Mucosa of descending colon (tissue), 3 donors: ENCODE results near the gene GDPD2. TPM values are rescaled to one million over a fixed set of nuclear protein-coding genes. Genes with fewer than 3 reads are reported as not detected.
A peak's percentile ranks its signal among the peaks of the same experiment; 100 is the strongest.

ENCODE experiments used
- ATAC-seq: fragments of 200-7000 bp; cut with Tn5 transposase; one replicate; pipeline ENCODE4 v1.9.1; 2020; ENCODE audit warnings: mild to moderate bottlenecking, moderate library complexity
- DNase-seq, 3 donors: peaks; one replicate each; pipeline ENCODE4 v3.0.0-alpha.2; 2020
- H3K36me3 ChIP-seq: fragments of 200-600 bp; one replicate; pipeline ENCODE4 v1.8.0; 2021; ENCODE audit warnings: low read depth, mild to moderate bottlenecking
- H3K4me1 ChIP-seq: fragments of 200-600 bp; one replicate; pipeline ENCODE4 v1.8.0; 2021; ENCODE audit warnings: low read depth, mild to moderate bottlenecking
- H3K4me3 ChIP-seq: fragments of 200-600 bp; one replicate; pipeline ENCODE4 v1.8.0; 2021; ENCODE audit warnings: mild to moderate bottlenecking
- H3K9me3 ChIP-seq: fragments of 200-600 bp; one replicate; pipeline ENCODE4 v1.8.0; 2021; ENCODE audit warnings: mild to moderate bottlenecking
- CTCF ChIP-seq: fragments of 200-600 bp; IDR thresholded peaks from one replicate; pipeline ENCODE4 v1.8.0; 2022; ENCODE audit warnings: antibody characterized with exemption, mild to moderate bottlenecking
- intact Hi-C, 2 donors: fragments of 100-400 bp; cut with DNase I in 1 of 2; cut with micrococcal nuclease in 1 of 2; formaldehyde crosslinking; loops; one replicate each; pipeline versions ENCODE4 v1.11.0 to v1.11.1; 2022; cut with DNase I, micrococcal nuclease
- total RNA-seq, 3 donors: library from RNA; stranded (reverse); fragmentation: NEBNext Ultra II Directional in 2 of 3; extraction: Animal tissue kit (Norgen Biotek cat#: 25700) in 2 of 3; gene quantifications; one replicate each; pipeline versions ENCODE4 v1.2.1 to v1.2.4, GENCODE V29; 2021 to 2023
- donor health status: DM: no; HTN: no; CAD: no; lungs with moderate emphysema.
- donor health status: DM: no; HTN: no; CAD: no.
- donor health status: DM: no; HTN: yes; CAD: no.

GDPD2 gene
- total RNA-seq, 3 donors from 2014 or later: 9.0 to 28.5 (median 25.9) TPM

- H3K9me3 ChIP-seq: no peaks in the 10 kb centered on the region
- peak; percentile 48 for TF ChIP-seq CTCF
- peak overlapping the region; percentile 24 for H3K4me3 ChIP-seq
- DNase-seq (peak; percentile 89 to 93 (median 91)), ATAC-seq (peak; percentile 86)
- intact Hi-C loops: loop anchor here in 1 of 2 donors (10.0 kb wide), 1 partner anchor 100 kb away; no protein-coding TSS in a partner anchor
- H3K4me1 ChIP-seq: peaks cover 5% of the 10 kb centered on the region
- no peaks in the 10 kb centered on the region for H3K36me3 ChIP-seq
Observed at GRCh38 chrX:70454441-70455365, 31.6 kb downstream of the GDPD2 start.

- no peaks in the 10 kb centered on the region for H3K9me3 ChIP-seq
- TF ChIP-seq CTCF: no peak
- DNase-seq: peak; percentile 60 to 72 (median 64)
- no peaks in the 10 kb centered on the region for H3K36me3 ChIP-seq
- H3K4me3 ChIP-seq: peak overlapping the region; percentile 24
- peaks cover 5% of the 10 kb centered on the region for H3K4me1 ChIP-seq
- ATAC-seq: peak; percentile 37
- intact Hi-C loops: loop anchor here in 1 of 2 donors (10.0 kb wide), 1 partner anchor 99 kb away; no protein-coding TSS in a partner anchor
Observed at GRCh38 chrX:70455366-70456202, 32.5 kb downstream of the GDPD2 start.

- Histone ChIP-seq H3K9me3 (no peaks in the 10 kb centered on the region), H3K4me1 (peaks cover 5% of the 10 kb centered on the region), H3K36me3 (no peaks in the 10 kb centered on the region), H3K4me3 (no peak overlapping the region)
- TF ChIP-seq CTCF: no peak
- DNase-seq (no peak), ATAC-seq (no peak)
- intact Hi-C loops: loop anchor here in 1 of 2 donors (10.0 kb wide), 1 partner anchor 99 kb away; no protein-coding TSS in a partner anchor
Observed at GRCh38 chrX:70456256-70456655, 33.1 kb downstream of the GDPD2 start.

GRCh38 chrX:70461026-70461425, 37.9 kb downstream of the GDPD2 start:
- no peak overlapping the region for H3K4me3 ChIP-seq
- no peaks in the 10 kb centered on the region for H3K9me3 ChIP-seq
- ATAC-seq: no peak
- intact Hi-C loops: no loop called here
- H3K36me3 ChIP-seq: no peaks in the 10 kb centered on the region
- TF ChIP-seq CTCF: no peak
- H3K4me1 ChIP-seq: no peaks in the 10 kb centered on the region
- no peak for DNase-seq

- no peak for TF ChIP-seq CTCF
- Histone ChIP-seq H3K4me3 (no peak overlapping the region), H3K4me1 (no peaks in the 10 kb centered on the region), H3K9me3 (no peaks in the 10 kb centered on the region), H3K36me3 (no peaks in the 10 kb centered on the region)
- ATAC-seq (no peak), DNase-seq (no peak)
- intact Hi-C loops: no loop called here
Observed at GRCh38 chrX:70464051-70464450, 40.9 kb downstream of the GDPD2 start.
